GM19351 (cell line): Measurements from ENCODE around the gene TMSB4X.
"Not testable (repeated sequence)": the region's sequence is repeated elsewhere in the genome, so short reads cannot be mapped to it uniquely, and the experiment has no call there.

ENCODE experiments used
- ATAC-seq: cut with Tn5 transposase; IDR thresholded peaks from one replicate; pipeline ENCODE4 v1.9.1; 2021; ENCODE audit warnings: mild to moderate bottlenecking, moderate library complexity; ENCODE audit not compliant: unreplicated experiment

Gene TMSB4X

GRCh38 chrX:12994321-12994720, 19.4 kb downstream of the TMSB4X start:
- ATAC-seq, result no peak

DNA sequence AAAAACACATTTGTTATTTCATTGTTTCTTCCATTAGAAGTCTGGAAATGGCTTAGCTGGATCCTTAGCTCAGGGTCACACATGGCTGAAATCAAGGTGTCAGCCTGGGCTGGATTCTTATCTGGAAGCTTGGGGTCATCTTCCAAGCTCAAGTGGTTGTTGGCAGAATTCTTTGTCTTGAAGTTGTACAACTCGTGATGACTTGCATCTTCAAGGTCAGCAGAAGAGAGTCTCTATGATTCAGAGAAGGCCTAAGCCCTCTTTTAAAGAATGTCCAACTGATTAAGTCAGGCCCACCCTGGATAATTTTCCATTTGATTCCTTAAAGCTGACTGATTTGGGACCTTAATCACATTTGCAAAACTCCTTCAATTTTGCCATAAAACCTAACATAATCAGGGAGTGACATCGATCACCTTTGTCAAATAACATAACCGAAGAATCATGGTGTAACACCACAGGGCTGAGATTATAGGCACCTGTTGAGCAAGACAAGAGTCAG, 22.1 kb downstream of the TMSB4X start:
- no peak for ATAC-seq

- ATAC-seq, result no peak
These were observed 23.2 kb downstream of the TMSB4X start for GRCh38 chrX:12997906-12998687.

GRCh38 chrX:12999422-12999821, 24.5 kb downstream of the TMSB4X start:
- ATAC-seq, result peak; percentile 59

- peak; percentile 47 for ATAC-seq
These were observed 25.4 kb downstream of the TMSB4X start for GRCh38 chrX:13000301-13000811.

DNA sequence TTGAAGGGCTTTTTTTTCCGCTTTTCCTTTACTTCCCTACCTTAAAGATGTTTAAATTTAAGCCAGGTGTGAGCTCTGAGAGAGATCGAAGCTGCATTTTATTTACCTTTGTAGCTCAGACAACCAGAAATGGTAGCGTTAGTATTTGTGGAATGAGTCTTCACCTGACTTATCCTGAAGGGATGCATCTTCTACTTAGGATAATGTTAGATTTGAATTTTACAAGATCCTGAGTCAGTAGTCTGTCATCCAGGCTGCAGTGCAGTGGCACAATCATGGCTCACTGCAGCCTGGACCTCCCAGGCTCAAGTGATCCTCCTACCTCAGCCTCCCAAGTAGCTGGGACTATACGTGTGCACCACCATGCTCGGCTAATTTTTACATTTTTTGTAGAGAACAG, 26.2 kb downstream of the TMSB4X start:
- ATAC-seq, result no peak

- ATAC-seq, result no peak
These were observed 27.2 kb downstream of the TMSB4X start for GRCh38 chrX:13001961-13002671.

DNA sequence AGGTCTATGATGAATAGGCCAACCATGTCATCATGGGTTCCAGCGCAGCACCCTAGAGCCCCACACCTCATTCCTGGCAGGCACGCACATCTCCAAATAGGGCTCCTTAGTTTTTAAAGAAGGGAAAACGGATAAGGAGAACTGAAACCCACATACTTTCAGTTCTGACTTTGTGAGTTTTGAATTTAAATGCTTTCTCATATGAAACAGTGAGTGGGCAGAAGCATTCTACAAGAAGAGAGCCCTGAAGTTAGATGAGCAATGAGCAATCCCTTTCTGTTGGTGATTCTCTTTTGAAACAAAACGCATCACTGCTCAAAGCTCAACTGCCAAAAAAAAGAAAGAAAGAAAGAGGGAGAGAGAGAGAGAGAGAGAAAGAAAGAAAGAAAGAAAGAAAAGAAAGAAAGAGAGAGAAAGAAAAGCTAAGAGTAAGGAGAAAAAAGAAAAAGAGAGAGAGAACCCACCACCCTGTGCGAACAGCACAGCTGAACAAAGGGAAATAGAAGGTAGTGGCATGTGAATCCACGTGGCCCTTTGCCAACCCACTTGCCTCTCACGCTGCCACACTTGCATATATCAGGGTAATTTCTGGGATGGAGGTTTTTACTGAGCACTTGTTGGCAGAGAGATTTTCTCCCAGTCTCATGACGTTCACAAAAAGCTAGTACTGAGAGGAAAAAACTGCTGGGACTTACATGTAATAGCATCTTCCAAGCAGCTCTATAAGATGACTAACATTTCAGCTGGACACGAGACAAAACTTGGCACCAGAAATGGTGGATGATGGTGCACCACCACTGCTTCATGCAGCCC, 31.0 kb downstream of the TMSB4X start:
- ATAC-seq, result peak; percentile 70

DNA sequence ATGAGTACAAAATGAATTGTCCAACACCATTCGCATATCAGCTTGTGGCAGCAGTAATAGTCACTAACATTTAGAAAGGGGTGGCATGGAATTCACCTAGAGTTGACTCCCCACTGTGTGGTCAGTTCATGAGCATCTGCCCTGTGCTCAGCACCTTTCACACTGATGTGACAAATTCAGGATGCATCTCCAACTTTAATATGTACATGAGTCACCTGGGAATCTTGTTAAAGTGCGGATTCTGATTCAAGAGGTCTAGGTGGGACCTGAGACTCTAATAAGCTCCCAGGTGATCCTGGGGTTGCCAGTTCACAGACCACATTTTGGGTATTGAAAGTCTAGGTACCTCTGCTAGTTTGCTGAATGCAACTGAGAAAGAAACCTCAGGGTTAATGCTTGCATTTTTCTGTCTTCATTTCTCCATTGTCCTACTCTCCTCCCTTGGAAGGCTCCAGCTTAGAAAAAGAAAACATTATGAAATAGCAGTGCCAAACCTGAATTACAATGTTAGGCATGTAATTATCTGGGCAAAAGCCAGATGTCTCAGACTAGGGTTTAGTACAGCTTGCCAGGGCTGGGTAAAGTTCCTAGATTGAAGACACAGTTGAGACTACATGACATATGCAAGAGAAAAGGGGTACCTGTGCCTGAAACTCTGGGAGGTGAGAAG, 32.7 kb downstream of the TMSB4X start:
- ATAC-seq, result no peak

DNA sequence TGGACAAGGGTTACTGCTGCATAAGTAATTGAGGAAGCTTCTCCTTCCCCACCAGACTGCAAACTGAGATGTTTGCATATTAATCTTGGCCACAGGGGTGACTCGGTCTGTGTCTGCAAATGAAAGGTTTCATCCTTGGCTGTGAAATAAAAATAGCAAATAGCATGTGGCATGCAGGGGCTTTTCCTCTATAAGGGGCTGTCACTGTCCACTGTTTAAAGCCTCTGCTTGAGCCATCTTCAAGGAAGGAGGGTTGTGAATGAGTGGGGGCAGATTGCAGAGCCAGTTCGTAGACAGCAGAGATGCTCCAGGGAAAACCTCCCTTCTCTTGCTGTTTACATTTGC, 33.3 kb downstream of the TMSB4X start:
- ATAC-seq, result peak; percentile 46

- no peak for ATAC-seq
These were observed 33.9 kb downstream of the TMSB4X start for GRCh38 chrX:13008851-13009250.

DNA sequence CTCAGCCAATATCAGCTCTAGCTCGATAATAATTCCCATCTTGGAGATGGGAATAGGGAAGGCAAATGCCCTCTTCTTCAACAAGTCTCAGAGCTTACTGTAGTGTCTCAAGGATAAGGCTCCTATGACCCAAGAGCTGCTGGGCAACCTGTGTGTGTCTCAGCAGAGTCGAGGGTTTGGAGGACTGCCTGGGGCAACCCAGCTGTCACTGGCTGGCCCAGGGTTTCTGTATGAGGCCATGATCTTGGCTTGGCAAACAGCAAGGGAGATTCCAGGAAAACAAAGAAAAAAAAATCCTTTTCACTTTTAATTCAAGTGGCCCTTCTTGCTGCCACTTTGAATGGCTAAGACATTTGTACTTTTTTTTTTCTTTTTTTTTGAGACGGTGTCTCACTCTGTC, 34.4 kb downstream of the TMSB4X start:
- ATAC-seq, result no peak

DNA sequence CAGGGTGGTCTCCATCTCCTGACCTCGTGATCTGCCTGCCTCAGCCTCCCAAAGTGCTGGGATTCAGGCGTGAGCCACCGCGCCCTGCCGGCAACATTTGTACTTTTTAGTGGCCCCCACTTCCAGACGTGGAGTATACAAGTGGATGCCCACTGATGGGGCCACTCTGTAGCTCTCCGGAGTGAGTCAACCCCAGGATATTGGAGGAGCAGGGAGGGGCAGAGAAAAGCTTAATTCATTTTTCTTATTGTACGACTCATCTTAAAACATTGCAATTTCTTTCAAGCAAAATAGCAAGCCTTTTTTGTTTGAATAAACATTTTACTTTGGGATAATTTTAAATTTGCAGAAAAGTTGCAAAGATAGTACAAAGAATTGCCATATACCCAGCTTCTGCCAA, 34.9 kb downstream of the TMSB4X start:
- ATAC-seq, result no peak

- ATAC-seq, result no peak
These were observed 35.6 kb downstream of the TMSB4X start for GRCh38 chrX:13010546-13010945.

- peak; percentile 88 for ATAC-seq
These were observed 38.6 kb downstream of the TMSB4X start for GRCh38 chrX:13013363-13014110.

GRCh38 chrX:13014111-13015096, 39.5 kb downstream of the TMSB4X start:
- peak; percentile 40 for ATAC-seq

- ATAC-seq, result no peak
These were observed 40.8 kb downstream of the TMSB4X start for GRCh38 chrX:13015536-13016236.

GRCh38 chrX:13016731-13017130, 41.8 kb downstream of the TMSB4X start:
- ATAC-seq, result not testable (repeated sequence)
